Right kidney (tissue), 1 donor: ENCODE data around the gene REXO5.
"Not testable (repeated sequence)": the region's sequence is repeated elsewhere in the genome, so short reads cannot be mapped to it uniquely, and the experiment has no call there.

Source experiments
- DNase-seq: peaks from one replicate; pipeline ENCODE4 v3.0.0-alpha.2; 2016

The REXO5 gene

DNA sequence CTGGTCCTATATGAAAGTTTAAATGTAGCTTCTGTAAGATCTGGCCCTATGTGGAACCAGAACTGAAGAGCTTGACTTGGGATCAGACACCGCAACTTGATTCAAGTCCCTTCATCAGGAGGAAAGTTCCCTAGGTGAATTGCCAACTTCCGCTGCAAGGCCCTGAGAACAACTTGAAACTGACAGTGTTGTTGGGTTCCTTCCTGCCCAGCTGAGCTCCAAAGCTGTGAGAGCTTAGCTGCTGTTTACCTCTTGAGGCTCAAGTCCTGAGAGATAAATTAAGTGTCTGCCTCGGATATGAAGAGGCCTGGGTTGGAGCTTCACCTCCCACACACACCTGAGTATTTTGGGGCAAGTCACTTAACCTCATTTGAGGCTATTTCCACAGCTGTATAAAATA lies 44.7 kb downstream of the REXO5 start:
- DNase-seq: no peak

- DNase-seq: no peak
Observed at GRCh38 chr16:20851601-20852000, 45.3 kb downstream of the REXO5 start.

DNA sequence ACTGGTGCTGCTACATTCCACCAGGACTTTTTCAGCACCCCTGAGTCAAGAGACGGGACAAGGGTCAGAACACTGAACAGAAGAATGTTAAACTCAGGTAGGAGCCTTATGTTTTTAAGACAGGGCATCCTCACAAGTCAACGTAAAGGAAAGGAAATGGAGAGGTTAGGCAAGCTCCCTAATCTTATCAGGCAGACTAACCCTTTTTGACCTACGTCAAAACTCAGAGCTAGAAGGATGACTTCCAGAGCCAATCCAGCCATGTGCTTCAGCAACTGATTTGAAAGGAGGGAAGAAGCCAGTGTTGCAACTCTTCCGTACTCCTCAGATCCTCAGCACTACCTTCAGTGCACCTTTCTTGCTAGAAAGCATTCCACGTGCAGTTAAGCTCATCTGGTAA lies 46.8 kb downstream of the REXO5 start:
- DNase-seq: no peak

GRCh38 chr16:20853981-20854620 lies 47.8 kb downstream of the REXO5 start:
- no peak for DNase-seq

DNA sequence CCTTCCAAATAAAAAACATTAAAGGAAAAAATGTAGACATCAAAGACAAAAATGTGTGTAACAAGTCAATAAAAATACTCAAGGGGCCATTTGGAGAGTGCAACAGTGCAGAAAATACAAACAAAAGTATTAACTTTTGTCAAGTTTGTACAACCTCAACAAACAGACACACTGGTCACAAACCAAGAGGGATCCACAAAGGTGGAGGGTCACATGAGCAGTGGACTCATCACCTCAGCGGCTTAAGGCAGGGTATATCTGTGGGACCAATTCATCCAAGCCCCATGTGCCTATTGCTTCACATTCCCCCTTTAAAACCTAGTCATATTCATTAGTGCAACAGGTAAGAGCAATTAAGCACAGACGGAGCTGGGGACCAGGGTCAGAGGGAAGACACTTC lies 48.6 kb downstream of the REXO5 start:
- no peak for DNase-seq

DNA sequence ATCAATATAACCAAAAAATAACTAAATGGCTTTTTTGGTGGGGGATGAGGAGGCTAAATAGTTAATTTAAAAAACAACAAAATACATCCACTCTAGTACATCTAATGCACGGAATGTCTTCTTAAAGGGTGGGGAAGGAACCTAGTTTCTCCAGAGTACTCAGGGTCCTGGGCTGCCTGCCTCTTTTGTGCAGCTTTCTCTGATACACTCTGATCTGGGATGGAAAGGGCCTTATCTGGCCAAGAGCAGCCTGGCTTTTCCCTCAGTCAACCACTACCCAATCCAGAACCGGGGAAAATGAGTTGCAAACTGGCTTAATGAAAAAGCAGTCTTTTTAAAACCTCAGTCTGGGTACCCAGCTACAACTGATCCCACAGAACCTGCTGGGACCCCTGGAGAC lies 51.0 kb downstream of the REXO5 start:
- DNase-seq: no peak

DNA sequence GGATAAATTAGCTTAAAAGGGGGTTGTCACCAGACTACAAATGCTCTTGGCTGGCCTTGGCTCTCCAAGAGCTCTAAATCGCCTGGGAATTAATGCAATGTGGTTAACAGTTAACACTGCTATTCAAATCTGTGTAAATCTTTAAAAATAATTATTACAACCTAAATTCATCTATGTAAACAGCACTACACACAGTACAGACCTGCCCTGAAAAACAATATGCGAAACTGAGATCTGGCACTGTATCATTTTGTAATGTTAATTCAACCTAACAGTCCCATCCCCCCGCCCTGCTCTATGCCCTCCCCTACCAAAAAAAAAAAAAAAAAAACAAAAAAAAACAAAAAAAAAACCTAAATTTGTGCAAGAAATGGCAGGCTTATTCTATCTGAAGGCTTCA lies 52.9 kb downstream of the REXO5 start:
- DNase-seq: no peak

GRCh38 chr16:20859699-20860098 lies 53.4 kb downstream of the REXO5 start:
- no peak for DNase-seq

DNA sequence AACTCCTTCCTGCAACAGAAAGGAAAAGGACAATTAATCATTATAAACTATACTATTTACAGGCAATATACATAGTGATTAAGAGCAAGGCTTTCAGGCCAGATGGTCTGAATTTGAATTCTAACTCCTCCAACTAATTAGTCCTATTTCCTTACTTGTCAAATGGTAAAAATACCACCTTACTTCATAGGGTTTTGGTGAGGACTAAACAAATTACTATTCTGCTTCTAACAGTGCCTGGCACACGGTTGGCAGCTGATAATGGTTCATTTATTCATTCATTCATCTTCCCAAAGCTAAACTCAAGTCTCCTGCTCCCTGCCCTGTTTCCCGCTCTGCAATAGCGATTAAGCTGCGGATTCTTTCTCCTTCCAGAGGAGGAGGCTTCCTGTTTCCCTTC lies 54.0 kb downstream of the REXO5 start:
- DNase-seq: no peak

DNA sequence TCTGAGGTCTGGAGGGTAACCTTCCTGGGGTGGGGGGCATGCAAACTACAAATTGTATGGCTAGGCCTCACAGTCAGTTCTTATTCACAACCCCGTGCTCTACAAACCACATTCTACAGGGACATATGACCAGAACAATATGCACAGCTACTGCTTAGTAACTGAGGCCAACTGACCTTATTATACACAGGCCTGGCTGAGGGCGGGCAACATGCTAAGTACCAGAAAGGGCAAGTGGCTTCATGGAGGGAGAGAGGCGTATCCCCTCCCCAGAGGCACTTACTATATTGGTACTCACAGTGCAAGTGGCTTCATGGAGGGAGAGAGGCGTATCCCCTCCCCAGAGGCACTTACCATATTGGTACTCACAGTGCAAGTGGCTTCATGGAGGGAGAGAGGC lies 54.7 kb downstream of the REXO5 start:
- not testable (repeated sequence) for DNase-seq

- DNase-seq: no peak
Observed at GRCh38 chr16:20862162-20862960, 56.0 kb downstream of the REXO5 start.

DNA sequence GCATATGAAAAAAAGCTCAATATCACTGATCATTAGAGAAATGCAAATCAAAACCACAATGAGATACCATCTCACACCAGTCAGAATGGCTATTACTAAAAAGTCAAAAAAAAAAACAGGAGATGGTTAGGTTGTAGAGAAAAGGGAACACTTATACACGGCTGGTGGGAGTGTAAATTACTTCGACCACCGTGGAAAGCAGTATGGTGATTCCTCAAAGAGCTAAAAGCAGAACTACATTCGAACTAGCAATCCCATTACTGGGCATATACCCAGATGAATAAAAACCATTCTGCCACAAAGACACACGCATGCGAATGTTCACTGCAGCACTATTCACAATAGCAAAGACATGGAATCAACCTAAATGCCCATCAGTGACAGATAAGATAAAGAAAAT lies 58.0 kb downstream of the REXO5 start:
- DNase-seq: not testable (repeated sequence)

DNA sequence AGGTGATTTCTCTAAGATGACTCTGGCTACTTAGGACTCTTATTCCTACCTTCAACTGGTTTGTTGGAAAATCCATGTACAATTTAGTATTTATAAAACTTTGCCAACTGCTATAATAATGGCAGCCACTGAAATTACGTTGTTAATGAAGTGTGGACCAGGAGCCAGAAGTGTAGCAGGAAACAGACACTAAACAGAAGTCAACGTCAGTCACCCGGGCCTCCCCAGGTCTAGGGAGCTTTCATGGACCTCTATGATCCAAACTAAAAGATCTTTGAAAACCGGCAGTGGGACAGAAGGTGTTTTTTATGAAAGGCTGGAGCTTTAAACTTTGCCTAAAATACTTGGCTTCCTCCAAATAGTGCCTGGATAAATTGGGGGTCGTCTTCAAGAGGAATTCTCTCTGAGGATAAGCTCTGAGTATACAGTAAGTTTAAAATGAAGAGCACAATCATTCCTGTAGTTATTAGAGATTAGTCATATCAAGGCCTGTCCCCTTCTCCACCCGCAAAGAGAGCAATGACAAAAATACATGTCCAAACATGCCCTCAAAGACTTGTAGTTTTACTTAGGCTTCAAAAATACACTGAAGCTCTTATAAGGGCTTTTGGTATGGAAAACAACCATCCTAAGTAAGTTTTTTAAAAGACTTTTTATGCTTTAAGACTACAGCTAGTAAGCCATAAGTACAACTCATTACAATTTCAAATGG lies 59.2 kb downstream of the REXO5 start:
- DNase-seq: no peak

DNA sequence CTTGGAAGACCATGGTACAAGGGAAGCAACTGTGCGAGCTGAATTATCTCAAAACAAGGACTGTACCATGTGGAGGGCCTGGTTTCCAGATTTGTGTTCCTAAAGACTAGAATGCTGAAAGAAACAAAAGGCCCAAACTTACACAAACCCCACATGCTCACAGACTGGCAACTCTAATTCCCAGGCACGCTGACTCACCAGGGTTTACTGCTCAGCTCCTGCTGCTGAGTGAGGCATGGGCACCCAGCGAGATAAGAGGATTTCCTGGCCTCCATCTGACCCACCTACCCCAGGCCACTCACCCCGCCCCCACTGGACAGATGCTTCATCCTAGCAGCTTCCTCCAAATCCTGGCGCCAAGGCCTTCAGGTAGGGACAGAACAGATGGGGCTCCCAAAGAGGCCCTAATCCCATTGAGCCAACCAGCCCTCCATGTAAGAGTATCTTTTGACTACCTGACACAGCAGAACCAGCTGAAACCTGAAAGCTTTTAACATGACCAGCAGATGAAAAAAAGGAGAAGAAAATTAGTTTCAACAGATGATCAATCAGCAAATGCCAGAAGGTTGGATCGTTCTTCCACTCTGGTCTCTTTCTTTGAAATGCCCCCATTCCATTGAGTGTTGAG lies 59.9 kb downstream of the REXO5 start:
- DNase-seq: no peak

DNA sequence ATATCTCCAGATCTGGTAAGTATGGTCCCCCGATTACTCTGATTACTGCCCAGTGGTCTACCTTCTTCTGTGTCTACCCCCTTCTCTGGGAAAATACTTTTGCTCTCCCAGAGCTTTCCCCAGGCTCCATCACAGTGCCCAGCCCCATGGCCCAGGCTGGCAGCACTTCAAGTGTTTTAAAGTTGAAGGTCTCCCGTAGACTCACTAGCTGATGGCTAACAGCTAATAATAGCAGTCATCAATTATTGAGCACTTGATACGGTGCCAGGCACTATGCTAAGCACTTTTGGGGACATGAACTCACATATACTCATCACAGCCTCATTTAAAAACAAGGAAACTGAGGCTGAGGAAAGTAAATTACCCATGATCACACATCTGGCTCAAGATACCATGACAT lies 60.5 kb downstream of the REXO5 start:
- DNase-seq: no peak

- no peak for DNase-seq
Observed at GRCh38 chr16:20867585-20867984, 61.3 kb downstream of the REXO5 start.

GRCh38 chr16:20868890-20869289 lies 62.6 kb downstream of the REXO5 start:
- no peak for DNase-seq

DNA sequence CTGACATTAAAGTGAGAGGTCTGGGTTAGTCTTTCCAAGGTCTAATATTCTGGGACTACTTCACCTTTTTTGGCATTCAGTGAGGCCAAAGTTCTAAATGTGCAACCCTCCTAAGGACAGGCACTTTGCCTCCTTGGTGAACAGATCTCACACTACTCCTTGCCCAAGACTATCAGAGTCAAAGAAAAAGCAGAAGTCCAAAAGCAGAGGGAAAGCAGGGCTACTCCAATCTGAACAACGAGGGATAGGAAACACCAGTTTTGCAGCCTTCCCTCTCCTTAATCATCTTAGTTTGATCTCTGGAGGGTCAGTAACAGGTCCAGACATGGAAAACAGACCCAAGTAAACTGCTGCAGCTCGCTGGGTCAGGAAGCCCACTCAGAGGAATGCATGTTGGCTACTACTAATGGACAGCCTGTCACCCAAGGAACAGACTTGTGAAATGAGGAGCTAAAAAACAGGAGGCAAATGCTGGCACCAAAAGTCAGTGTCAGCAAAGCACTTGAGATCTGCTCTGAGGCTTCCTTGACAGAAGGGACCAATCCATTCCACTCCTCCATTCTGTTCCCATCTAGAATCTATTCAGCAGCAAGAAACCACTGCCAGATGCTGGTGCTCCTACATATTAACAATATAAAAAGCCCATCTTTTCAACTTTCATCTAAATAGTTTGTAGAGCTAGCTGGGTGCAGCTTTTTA lies 63.9 kb downstream of the REXO5 start:
- DNase-seq: no peak

DNA sequence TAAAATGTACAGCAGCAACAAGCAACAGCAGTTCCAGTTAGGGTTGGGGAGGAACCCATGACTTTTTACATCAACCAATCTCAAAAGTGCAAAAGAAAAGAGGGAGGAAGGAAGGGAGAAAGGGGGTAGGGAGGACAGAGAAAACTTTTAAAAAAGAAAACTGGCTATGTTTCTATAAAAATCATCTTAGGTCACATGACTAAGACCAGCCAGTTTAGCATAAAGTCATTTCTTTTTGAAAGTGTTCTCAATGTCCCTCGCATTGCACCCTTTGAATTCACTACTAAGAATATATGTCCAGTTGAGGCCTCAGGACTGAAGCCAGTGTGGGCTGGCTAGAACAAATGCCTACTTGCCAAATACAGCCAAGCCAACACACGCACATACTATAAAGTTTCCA lies 64.9 kb downstream of the REXO5 start:
- DNase-seq: no peak

DNA sequence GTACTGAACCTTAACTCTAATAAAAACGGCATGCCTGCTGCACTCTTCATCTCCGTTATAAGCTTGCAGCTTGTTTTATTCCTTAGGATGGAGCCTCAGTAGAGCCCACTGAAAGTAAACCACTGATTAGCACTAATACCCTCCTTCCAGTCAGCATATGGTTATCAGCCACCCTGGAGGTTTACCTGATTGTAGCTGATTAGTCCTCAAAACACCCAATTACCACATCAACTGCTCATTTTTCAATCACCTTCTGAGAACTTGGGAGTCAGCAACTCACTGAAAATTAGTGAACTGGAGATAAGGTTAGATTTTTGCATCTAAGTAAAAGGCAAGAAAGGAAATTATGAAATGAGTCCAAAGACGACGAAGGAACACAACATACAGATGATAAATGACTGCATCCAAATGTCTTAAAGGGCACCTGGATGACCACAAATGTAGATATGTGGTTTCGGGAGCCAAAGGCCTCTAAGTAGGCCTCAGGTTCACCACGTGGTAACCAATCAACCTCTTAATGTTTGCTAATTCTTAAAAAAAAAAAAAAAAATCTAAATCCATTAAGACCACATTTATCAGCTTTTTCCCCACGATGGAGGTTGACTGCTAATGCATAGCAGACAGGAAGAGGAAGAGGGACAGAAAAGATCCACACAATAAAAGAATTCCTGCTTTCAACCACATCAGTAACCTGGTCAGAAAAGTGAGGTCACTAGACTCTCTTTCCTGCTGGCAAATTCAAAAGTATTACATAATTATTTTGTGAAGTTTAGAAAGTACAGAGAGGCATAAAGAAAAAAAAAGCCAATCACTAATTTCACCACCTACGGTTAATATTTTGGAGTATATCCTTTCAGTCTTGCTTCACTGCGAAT lies 65.9 kb downstream of the REXO5 start:
- DNase-seq: no peak

- DNase-seq: no peak
Observed at GRCh38 chr16:20873331-20873730, 67.0 kb downstream of the REXO5 start.
